ENCODE data around the gene LYRM4. TPM values are rescaled to one million over a fixed set of nuclear protein-coding genes. Genes with fewer than 3 reads are reported as not detected.

Gene LYRM4
- total and polyA plus RNA-seq, 9 of the 15 experiments (the other 6 are each of a cell fraction or from before 2014, with no cell fraction given), result 24.2 to 69.4 (median 41.8) TPM

DNA sequence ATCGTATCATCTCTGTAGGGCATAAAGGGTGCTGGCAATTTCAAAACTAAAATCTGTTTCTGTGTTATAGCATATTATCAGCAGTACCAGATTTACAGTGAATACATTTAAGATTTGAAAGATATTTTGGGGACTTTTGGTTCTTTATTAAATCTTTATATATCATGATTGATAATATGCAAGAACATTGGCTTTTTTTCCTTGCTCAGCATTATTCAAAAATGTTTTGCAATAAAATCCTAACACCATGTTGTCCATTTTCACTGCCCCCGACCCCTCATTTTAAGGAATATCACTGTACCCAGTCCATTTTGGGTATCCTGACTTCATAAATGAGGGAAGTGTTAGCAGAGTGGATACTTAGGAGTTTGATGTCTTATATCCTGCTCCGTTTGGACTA, 16.8 kb upstream of the LYRM4 start (continued):
- no peak for TF ChIP-seq ZNF609 (CRISPR knock-in tag; IDR thresholded peaks at IDR 0.05; ENCODE audit: borderline replicate concordance)
- peak; percentile 78 for TF ChIP-seq MAFF (IDR thresholded peaks at IDR 0.05; ENCODE audit: low read length)
- peak; percentile 63; the same call in 1 of the 2 replicates for TF ChIP-seq MAFK (IDR thresholded peaks at IDR 0.05; ENCODE audit: low read length)
- no peak for TF ChIP-seq ERF (CRISPR knock-in tag; IDR thresholded peaks at IDR 0.05)
- TF ChIP-seq, protein P1, sequence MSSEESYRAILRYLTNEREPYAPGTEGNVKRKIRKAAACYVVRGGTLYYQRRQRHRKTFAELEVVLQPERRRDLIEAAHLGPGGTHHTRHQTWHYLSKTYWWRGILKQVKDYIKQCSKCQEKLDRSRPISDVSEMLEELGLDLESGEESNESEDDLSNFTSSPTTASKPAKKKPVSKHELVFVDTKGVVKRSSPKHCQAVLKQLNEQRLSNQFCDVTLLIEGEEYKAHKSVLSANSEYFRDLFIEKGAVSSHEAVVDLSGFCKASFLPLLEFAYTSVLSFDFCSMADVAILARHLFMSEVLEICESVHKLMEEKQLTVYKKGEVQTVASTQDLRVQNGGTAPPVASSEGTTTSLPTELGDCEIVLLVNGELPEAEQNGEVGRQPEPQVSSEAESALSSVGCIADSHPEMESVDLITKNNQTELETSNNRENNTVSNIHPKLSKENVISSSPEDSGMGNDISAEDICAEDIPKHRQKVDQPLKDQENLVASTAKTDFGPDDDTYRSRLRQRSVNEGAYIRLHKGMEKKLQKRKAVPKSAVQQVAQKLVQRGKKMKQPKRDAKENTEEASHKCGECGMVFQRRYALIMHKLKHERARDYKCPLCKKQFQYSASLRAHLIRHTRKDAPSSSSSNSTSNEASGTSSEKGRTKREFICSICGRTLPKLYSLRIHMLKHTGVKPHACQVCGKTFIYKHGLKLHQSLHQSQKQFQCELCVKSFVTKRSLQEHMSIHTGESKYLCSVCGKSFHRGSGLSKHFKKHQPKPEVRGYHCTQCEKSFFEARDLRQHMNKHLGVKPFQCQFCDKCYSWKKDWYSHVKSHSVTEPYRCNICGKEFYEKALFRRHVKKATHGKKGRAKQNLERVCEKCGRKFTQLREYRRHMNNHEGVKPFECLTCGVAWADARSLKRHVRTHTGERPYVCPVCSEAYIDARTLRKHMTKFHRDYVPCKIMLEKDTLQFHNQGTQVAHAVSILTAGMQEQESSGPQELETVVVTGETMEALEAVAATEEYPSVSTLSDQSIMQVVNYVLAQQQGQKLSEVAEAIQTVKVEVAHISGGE (CRISPR knock-in tag; IDR thresholded peaks at IDR 0.05), result no peak

Data from K562 (cell line).